Middle frontal gyrus (tissue), 1 donor: ENCODE data around the gene ANP32E.

Experiments
- DNase-seq: peaks from one replicate; pipeline ENCODE4 v3.0.0-alpha.2; 2015; ENCODE audit warnings: low spot score; ENCODE audit errors: extremely low spot score

ANP32E gene

DNA sequence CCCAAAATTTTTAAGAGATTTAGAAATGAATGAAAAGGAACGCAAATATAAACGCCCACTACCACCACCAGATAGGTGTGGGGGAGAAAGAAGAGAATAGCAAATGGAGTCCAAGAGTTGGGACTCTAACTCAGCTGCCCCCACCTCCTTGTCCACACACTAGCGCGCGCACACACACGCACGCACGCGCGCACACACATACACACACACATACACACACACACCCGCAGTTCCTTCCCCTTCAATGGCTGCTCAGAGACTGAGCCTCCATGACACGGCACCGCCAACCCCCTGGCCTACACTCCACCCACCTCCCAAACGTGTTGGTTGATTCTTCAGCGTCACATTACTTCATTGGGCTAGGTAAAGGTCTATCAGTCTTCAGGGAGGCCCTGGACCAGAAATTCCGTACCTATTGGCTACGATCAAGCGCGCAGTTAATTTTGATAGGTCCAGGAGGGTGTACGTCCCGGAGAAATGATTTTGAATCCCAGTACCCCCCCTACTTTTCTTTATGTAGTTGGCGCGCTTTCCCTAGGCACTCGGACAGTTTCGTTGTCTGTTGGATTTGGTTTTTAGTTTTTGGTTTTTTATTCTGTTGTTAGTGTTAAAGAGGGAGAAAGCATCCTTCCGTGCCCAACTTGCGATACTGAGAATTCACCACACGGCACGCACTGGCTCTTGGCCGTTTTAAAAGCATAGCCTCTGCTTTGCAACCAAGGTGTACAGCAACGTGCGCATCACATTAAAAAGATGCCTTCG, at the start of gene ANP32E:
Gene ANP32E, minus strand, starts transcription at position 261 of the 762 bp plus-strand sequence. CDS start 326 bp downstream, outside the sequence.
- DNase-seq = peak; percentile 94

DNA sequence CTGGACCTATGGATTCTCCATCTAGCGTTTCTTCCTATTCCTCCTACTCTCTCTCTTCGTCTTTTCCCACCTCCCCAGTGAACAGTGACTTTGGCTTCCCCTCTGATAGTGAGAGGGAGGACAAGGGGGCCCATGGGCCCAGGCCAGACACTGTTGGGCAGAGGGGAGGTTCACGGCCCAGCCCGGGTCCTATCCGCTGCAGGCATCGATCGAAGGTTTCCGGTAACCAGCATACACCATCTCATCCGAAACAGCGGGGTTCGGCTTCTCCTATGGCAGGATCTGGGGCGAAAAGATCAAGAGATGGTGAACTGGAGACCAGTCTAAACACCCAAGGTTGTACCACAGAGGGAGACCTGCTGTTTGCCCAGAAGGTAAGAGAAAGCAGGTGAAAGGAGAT, 47.3 kb upstream of the ANP32E start:
- DNase-seq = no peak

DNA sequence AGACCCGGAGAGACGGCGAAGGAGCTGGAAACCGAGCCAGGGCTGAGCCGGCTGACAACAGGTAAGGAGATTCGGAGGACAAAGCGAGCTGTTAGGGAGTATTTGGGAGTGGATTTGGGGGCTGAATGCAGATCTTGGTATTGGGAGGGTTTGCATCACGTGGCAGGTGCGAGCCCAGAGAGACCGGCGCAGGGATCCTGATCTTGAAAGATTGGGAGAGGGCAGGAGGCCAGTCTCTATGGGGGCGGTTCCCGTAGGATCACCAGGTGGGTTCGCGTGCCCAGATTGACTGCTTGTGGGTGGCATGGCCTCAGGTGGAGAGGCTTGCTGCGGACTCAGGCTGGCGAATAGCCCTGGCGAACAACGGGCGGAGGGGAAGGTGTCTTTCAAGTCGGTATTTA, 46.6 kb upstream of the ANP32E start:
- no peak for DNase-seq

GRCh38 chr1:150281758-150282557, 46.0 kb upstream of the ANP32E start, which contains the start of gene CIART:
TSS of gene CIART (plus strand) at chr1:150282554. CDS start at chr1:150283268, 714 bp downstream.
- peak; percentile 89 for DNase-seq

DNA sequence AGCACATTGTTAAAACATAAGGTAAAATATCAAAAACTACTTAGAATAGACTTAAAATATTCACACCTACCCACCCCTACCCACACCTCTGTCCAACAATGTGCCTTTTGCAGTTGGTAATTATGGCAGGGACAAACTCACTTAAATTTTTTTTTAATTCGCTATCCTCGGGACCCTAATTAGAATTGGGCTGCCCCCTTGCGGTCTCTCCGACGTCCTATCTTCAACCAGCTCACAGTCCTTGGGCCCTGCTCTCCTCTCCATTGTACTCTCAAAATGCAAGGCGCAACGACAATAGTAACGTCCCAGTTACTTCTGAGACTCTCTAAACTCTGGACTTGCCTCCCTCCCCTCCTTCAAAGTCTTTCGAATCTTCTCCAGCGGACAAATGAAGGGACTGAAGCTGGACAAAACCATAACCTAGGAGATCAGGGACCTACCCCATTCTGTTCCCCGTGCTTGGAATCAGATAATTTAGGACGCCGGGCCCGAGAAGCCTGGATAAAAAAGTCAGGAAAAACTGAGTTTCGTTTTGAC, 45.4 kb upstream of the ANP32E start:
- peak; percentile 69 for DNase-seq

DNA sequence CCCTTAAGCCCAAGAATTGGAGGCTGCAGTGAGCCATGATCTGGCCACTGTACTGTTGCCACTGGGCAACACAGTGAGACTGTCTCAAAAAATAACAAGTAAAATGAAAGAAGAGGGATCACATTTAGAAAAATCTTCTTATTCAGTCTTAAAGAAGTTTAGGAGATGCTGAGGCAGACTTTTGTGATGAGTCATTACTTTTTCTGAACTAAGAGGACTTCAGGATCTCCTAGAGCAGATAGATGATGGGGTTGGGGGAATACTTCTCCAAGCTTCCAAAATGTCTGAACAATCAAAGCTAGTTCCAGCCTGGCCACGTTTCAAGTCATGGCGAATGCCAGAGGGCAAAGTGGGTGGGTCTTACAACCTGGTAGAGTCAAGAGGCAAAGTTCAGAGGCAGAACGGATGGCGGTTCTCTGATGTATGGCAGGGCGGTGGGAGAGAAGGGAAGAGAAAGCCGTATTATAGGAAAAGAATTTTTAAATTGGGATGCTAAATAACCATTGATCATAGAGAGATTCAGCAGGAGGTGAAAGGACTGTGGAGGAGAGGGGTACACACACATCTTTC, 44.3 kb upstream of the ANP32E start:
- DNase-seq = no peak

GRCh38 chr1:150273311-150273710, 37.4 kb upstream of the ANP32E start:
- no peak for DNase-seq

DNA sequence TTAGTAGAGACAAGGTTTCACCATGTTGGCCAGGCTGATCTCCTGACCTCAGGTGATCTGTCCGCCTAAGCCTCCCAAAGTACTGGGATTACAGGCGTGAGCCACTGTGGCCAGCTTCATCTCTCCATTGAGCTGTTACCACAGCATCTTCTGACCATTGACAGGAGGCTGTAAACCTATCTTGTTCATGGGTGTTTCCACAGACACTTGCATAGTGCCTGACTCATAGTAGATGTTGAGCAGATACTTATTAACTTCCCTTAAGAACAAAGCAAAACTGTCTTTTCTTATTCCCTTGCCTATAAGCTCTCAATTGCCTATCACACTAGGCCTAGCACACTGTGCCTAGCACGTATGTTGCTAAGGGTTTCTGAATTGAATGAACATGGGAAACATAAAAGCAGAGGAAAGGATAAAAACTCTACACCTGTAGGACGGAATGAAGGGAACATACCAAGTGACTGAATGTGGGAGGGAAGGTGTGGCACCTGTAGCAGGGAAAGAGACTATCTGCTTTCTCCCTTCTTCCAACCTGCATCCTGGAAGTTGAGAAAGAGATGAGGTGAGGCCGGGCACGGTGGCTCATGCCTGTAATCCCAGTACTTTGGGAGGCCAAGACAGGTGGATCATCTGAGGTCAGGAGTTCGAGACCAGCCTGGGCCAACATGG, 35.5 kb upstream of the ANP32E start:
- DNase-seq = no peak

DNA sequence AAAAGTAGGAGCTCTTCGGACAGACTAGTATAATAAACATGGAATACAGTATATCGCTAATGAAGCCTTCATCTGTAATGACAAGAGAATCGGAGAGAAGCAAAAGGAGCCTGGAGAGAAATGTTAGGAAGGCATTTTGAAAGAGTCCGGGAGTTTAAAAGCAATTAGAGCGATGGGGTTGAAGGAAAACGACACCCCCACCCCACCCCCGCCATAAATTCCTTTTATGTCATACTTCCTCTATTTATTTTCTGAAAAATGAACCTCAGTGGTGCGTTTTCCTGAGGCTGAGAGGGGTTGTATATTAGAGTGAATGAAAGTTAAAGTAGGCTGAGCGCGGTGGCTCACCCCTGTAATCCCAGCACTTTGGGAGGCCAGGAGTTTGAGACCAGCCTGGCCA, 33.5 kb upstream of the ANP32E start:
- DNase-seq = no peak

DNA sequence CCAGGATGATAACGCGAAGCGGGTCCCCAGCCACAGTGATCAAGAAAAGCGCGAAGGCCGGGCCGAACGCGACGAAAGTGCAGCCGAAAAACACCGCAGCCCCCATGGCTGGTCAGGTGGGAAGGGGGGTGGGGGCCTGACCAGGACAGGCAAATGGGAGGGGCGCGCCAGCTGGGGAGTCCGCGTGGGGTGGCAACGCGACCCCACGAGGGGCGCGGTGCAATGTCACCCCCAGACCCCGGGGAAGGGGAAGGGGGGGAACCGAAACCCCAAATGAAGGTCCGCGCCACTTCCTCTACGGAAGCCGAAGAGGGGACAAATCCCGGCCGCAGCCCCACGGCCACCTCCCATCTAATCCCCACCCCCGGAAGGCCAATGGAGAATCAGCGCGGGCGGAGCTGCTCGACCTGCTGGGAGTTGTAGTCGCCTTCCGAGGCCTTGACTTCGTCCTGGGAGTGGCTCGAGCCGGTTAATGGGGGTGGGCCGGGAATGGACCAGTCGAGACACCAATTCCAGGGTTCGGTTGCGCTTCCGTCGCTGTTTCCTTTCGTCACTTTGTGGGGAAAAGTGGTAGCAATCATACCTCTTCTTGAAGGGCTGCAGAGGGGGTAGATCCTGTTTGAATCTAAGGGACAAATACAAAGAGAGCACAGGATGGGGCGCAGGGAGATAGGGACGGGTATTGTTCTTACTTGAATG, 32.9 kb upstream of the ANP32E start, which contains the start of gene APH1A:
Gene APH1A, minus strand, starts transcription at position 312 of the 699 bp plus-strand sequence. Its CDS starts 206 bp downstream, at position 106.
- peak; percentile 99 for DNase-seq

DNA sequence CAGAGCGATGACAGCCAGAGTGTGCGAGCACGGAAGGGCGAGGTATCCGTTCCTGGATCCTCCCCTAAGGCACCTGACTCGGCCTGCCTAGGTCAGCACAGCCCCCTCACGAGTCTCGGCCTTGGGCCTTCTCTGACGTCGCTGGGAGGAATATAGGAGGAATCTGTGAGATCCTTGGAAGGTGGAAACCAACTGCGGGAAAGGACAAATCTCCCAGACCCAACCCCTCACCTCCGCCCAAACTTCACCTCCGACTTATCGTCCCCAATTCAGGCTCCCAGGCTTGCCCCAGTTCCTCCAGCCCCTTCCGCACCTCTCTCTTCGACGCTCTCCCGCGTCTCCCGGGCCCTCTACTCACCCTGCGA, 32.4 kb upstream of the ANP32E start:
- DNase-seq = no peak

GRCh38 chr1:150267896-150268295, 32.0 kb upstream of the ANP32E start:
- DNase-seq = no peak

DNA sequence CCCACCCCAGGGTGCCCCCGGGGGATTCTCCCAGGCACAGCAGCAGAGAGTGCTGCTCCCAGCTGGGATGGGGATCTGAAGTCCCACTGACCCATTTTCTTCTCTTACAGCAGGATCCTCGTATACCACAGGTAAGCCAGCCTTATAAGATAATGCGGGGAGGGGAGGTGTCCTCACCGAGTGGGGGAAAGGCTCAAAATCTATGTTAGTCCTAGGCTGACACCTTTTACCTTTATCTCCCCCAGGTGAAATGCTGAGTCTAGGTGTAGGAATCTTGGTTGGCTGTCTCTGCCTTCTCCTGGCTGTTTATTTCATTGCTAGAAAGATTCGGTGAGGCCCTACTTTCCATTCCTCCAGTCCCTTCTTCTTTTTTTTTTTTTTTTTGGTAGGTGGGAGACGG, 27.6 kb upstream of the ANP32E start:
- DNase-seq = no peak

DNA sequence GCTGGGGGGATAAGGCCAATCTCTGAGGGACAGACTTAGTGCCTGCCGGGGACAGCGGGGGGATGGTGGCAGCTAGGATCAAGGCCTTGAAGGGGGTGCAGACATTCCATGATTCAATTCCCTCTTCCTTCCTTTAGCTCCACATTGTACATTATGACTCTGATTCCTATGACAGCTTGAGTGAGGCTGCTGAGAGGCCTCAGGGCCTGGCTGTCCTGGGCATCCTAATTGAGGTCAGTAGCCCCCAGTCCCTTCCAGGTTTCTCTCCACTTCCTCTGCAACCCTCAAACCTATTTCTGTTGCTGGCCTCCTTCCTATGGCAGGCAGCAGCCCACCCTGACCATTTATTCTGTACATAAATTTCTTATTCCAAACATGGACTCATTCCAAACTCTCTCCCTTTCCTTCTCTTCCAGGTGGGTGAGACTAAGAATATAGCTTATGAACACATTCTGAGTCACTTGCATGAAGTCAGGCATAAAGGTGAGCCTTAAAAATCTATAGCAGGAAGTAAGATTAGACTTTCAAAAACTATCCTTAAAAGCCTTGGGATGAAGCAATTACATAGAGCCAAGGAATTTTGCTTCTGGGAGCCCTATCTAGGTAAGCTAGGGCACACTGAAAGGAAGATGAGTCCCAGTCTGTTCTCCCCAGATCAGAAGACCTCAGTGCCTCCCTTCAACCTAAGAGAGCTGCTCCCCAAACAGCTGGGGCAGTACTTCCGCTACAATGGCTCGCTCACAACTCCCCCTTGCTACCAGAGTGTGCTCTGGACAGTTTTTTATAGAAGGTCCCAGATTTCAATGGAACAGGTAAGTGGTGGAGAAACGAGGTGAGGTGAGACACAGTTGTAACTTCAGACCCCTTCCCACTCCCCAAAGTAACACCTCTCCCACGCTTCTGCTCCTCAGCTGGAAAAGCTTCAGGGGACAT, 26.7 kb upstream of the ANP32E start:
- no peak for DNase-seq

DNA sequence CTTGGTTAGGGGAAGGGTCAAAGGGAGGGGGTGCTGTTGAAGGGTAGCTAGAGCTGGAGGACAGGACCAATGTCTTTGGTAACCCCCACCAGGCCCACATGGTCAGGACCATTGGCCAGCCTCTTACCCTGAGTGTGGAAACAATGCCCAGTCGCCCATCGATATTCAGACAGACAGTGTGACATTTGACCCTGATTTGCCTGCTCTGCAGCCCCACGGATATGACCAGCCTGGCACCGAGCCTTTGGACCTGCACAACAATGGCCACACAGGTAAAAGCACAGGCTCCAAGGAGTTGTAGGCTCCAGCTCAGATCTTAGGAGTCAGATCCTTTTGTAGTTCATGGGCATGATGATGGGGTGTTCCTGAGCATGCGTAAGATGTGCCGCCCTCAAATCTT, 25.5 kb upstream of the ANP32E start:
- no peak for DNase-seq

- no peak for DNase-seq
Observed at GRCh38 chr1:150259758-150260669, 24.1 kb upstream of the ANP32E start.

DNA sequence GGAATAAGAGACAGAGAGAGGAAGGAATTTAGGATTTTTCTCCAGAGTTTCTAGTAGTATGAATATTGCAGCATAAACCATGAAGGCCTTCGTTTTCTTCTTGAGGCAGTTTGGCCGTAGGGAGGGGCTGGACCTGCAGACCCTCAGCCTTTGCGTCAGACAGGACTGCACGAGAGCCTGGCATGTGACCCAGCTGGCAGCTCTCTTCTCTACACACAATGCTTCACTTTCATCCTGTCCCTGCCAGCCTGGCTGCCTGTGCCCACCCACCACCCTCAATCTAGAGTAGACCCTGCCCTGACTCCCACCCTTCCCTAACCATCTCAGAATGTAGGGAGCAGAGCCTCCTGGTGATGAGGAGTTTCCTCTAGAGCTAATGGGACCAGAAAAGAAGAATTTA, 23.3 kb upstream of the ANP32E start:
- no peak for DNase-seq
